ENCODE measurements around the gene TNFAIP2. TPM values are rescaled to one million over a fixed set of nuclear protein-coding genes. Genes with fewer than 3 reads are reported as not detected.
"Not testable (repeated sequence)": the region's sequence is repeated elsewhere in the genome, so short reads cannot be mapped to it uniquely, and the experiment has no call there.

TNFAIP2 gene
- polyA plus RNA-seq, 3 donors = 22.4 to 29.4 (median 23.1) TPM

- DNase-seq (ENCODE audit: low read depth in 3 of 3, low spot score in 2 of 3) = no peak
Observed at GRCh38 chr14:103104654-103105452, 18.4 kb upstream of the TNFAIP2 start.

GRCh38 chr14:103105580-103106150 is 17.6 kb upstream of the TNFAIP2 start:
- DNase-seq (ENCODE audit: low read depth in 3 of 3, low spot score in 2 of 3) = no peak

- DNase-seq (ENCODE audit: low read depth in 3 of 3, low spot score in 2 of 3) = no peak
Observed at GRCh38 chr14:103107455-103107854, 15.8 kb upstream of the TNFAIP2 start.

- DNase-seq (ENCODE audit: low read depth in 3 of 3, low spot score in 2 of 3) = no peak
Observed at GRCh38 chr14:103107941-103108748, 15.1 kb upstream of the TNFAIP2 start.

GRCh38 chr14:103108749-103109207 is 14.5 kb upstream of the TNFAIP2 start:
- DNase-seq (ENCODE audit: low read depth in 3 of 3, low spot score in 2 of 3) = no peak

- no peak for DNase-seq (ENCODE audit: low read depth in 3 of 3, low spot score in 2 of 3)
Observed at GRCh38 chr14:103109535-103110441, 13.5 kb upstream of the TNFAIP2 start.

- DNase-seq (ENCODE audit: low read depth in 3 of 3, low spot score in 2 of 3) = no peak
Observed at GRCh38 chr14:103110681-103111231, 12.5 kb upstream of the TNFAIP2 start.

- no peak for DNase-seq (ENCODE audit: low read depth in 3 of 3, low spot score in 2 of 3)
Observed at GRCh38 chr14:103111232-103111868, 11.9 kb upstream of the TNFAIP2 start.

GRCh38 chr14:103112400-103113243 is 10.6 kb upstream of the TNFAIP2 start:
- no peak for DNase-seq (ENCODE audit: low read depth in 3 of 3, low spot score in 2 of 3)

GRCh38 chr14:103113303-103113702 is 10.0 kb upstream of the TNFAIP2 start:
- no peak for DNase-seq (ENCODE audit: low read depth in 3 of 3, low spot score in 2 of 3)

GRCh38 chr14:103113774-103114173 is 9.5 kb upstream of the TNFAIP2 start:
- no peak for DNase-seq (ENCODE audit: low read depth in 3 of 3, low spot score in 2 of 3)

- not testable (repeated sequence) for DNase-seq (ENCODE audit: low read depth in 3 of 3, low spot score in 2 of 3)
Observed at GRCh38 chr14:103115086-103115679, 8.1 kb upstream of the TNFAIP2 start.

GRCh38 chr14:103115845-103116572 is 7.3 kb upstream of the TNFAIP2 start:
- DNase-seq (ENCODE audit: low read depth in 3 of 3, low spot score in 2 of 3) = no peak

GRCh38 chr14:103116636-103117035 is 6.6 kb upstream of the TNFAIP2 start:
- DNase-seq (ENCODE audit: low read depth in 3 of 3, low spot score in 2 of 3) = no peak

GRCh38 chr14:103117499-103117898 is 5.8 kb upstream of the TNFAIP2 start:
- DNase-seq (ENCODE audit: low read depth in 3 of 3, low spot score in 2 of 3) = not testable (repeated sequence)

GRCh38 chr14:103118018-103118662 is 5.1 kb upstream of the TNFAIP2 start:
- no peak for DNase-seq (ENCODE audit: low read depth in 3 of 3, low spot score in 2 of 3)
